ENCODE results near the gene HRH3.

HRH3 gene

GRCh38 chr20:62182469-62183425, 37.3 kb downstream of the HRH3 start, which contains the start of gene MTG2:
Gene MTG2 (plus strand): TSS chr20:62183028. CDS start chr20:62193421, 10,393 bp downstream.
- no peak within 1 kb of the TSS for H2BK15ac ChIP-seq (replicated peaks; ENCODE audit: low read depth)
- H3K4me1 ChIP-seq (ENCODE audit: control insufficient read depth, low read depth, low read length): no peaks in the 10 kb centered on the region
- WGBS (ENCODE audit: extremely low coverage, insufficient coverage, low lambda C conversion rate): no CpG with 5 or more reads among the region's 96 CpGs

GRCh38 chr20:62181808-62182207, 38.3 kb downstream of the HRH3 start:
- no peak overlapping the region for H3K4ac ChIP-seq (ENCODE audit: low read depth, low read length)
- H3K4me1 ChIP-seq (ENCODE audit: control insufficient read depth, low read depth, low read length): no peaks in the 10 kb centered on the region
- no CpG with 5 or more reads among the region's 2 CpGs for WGBS (ENCODE audit: extremely low coverage, insufficient coverage, low lambda C conversion rate)
- peak overlapping the region; percentile 12 for H3K9ac ChIP-seq (ENCODE audit: low read length)
- H2AK5ac ChIP-seq (ENCODE audit: low read length): no peak overlapping the region
- no peaks in the 10 kb centered on the region for H3K27me3 ChIP-seq (ENCODE audit: insufficient read depth, low read length, poor library complexity)
- H3K36me3 ChIP-seq (ENCODE audit: control insufficient read depth, insufficient read depth, low read length): no peaks in the 10 kb centered on the region
- no peak overlapping the region for H3K23ac ChIP-seq (ENCODE audit: low read length)
- H2BK15ac ChIP-seq (replicated peaks; ENCODE audit: low read depth): no peak overlapping the region
- H3K56ac ChIP-seq (ENCODE audit: low read length): no peak overlapping the region
- no peak overlapping the region for H4K8ac ChIP-seq (ENCODE audit: low read depth, low read length)
- H2BK120ac ChIP-seq (ENCODE audit: low read depth, low read length): no peak overlapping the region
- no peak overlapping the region for H4K5ac ChIP-seq (ENCODE audit: low read length)
- no peak overlapping the region for H3K18ac ChIP-seq (ENCODE audit: low read length)
- H3K27ac ChIP-seq (ENCODE audit: low read depth, low read length): no peak overlapping the region
- no peak overlapping the region for H2BK5ac ChIP-seq (ENCODE audit: low read length)
- H3K79me2 ChIP-seq (ENCODE audit: control insufficient read depth, insufficient read depth, low read length): peaks cover 6% of the 10 kb centered on the region
- peaks cover 10% of the 10 kb centered on the region for H3K79me1 ChIP-seq (ENCODE audit: low read length)
- H3K4me2 ChIP-seq (ENCODE audit: low read length): no peak overlapping the region
- H3K4me3 ChIP-seq (ENCODE audit: low read length): no peak overlapping the region
- no peak for DNase-seq

More at GRCh38 chr20:62182469-62183425, 37.3 kb downstream of the HRH3 start, which contains the start of gene MTG2:
- no peaks in the 10 kb centered on the region for H3K36me3 ChIP-seq (ENCODE audit: control insufficient read depth, insufficient read depth, low read length)
- H3K27ac ChIP-seq (ENCODE audit: low read depth, low read length): peak within 1 kb of the TSS; percentile 96
- peak within 1 kb of the TSS; percentile 97 for H3K56ac ChIP-seq (ENCODE audit: low read length)
- H2AK5ac ChIP-seq (ENCODE audit: low read length): no peak within 1 kb of the TSS
- H3K79me1 ChIP-seq (ENCODE audit: low read length): peaks cover 12% of the 10 kb centered on the region
- H3K4me3 ChIP-seq (ENCODE audit: low read length): peak within 1 kb of the TSS; percentile 74
- peak within 1 kb of the TSS; percentile 62 for H3K4me2 ChIP-seq (ENCODE audit: low read length)
- no peaks in the 10 kb centered on the region for H3K27me3 ChIP-seq (ENCODE audit: insufficient read depth, low read length, poor library complexity)
- H3K18ac ChIP-seq (ENCODE audit: low read length): peak within 1 kb of the TSS; percentile 53
- peak within 1 kb of the TSS; percentile 94 for H3K9ac ChIP-seq (ENCODE audit: low read length)
- peak; percentile 98 for DNase-seq
- H3K79me2 ChIP-seq (ENCODE audit: control insufficient read depth, insufficient read depth, low read length): peaks cover 8% of the 10 kb centered on the region
- no peak within 1 kb of the TSS for H4K5ac ChIP-seq (ENCODE audit: low read length)
- H3K23ac ChIP-seq (ENCODE audit: low read length): peak within 1 kb of the TSS; percentile 3
- peak within 1 kb of the TSS; percentile 76 for H2BK5ac ChIP-seq (ENCODE audit: low read length)
- H3K4ac ChIP-seq (ENCODE audit: low read depth, low read length): peak within 1 kb of the TSS; percentile 74
- peak within 1 kb of the TSS; percentile 92 for H4K8ac ChIP-seq (ENCODE audit: low read depth, low read length)
- no peak within 1 kb of the TSS for H2BK120ac ChIP-seq (ENCODE audit: low read depth, low read length)

- no peak overlapping the region for H2BK15ac ChIP-seq (replicated peaks; ENCODE audit: low read depth)
- H3K36me3 ChIP-seq (ENCODE audit: control insufficient read depth, insufficient read depth, low read length): peaks cover 2% of the 10 kb centered on the region
- no peak overlapping the region for H4K8ac ChIP-seq (ENCODE audit: low read depth, low read length)
- H2AK5ac ChIP-seq (ENCODE audit: low read length): no peak overlapping the region
- H3K79me1 ChIP-seq (ENCODE audit: low read length): peaks cover 4% of the 10 kb centered on the region
- no peak overlapping the region for H3K56ac ChIP-seq (ENCODE audit: low read length)
- no peaks in the 10 kb centered on the region for H3K4me1 ChIP-seq (ENCODE audit: control insufficient read depth, low read depth, low read length)
- H3K4me3 ChIP-seq (ENCODE audit: low read length): no peak overlapping the region
- H3K4ac ChIP-seq (ENCODE audit: low read depth, low read length): no peak overlapping the region
- no peak overlapping the region for H2BK5ac ChIP-seq (ENCODE audit: low read length)
- no peak overlapping the region for H4K5ac ChIP-seq (ENCODE audit: low read length)
- H3K4me2 ChIP-seq (ENCODE audit: low read length): no peak overlapping the region
- DNase-seq: no peak
- no peaks in the 10 kb centered on the region for H3K27me3 ChIP-seq (ENCODE audit: insufficient read depth, low read length, poor library complexity)
- H3K23ac ChIP-seq (ENCODE audit: low read length): no peak overlapping the region
- H3K18ac ChIP-seq (ENCODE audit: low read length): no peak overlapping the region
- H3K9ac ChIP-seq (ENCODE audit: low read length): no peak overlapping the region
- H3K27ac ChIP-seq (ENCODE audit: low read depth, low read length): no peak overlapping the region
- H2BK120ac ChIP-seq (ENCODE audit: low read depth, low read length): no peak overlapping the region
- peaks cover 5% of the 10 kb centered on the region for H3K79me2 ChIP-seq (ENCODE audit: control insufficient read depth, insufficient read depth, low read length)
- no CpG with 5 or more reads among the region's 14 CpGs for WGBS (ENCODE audit: extremely low coverage, insufficient coverage, low lambda C conversion rate)
Observed at GRCh38 chr20:62179162-62179504, 40.9 kb downstream of the HRH3 start.

GRCh38 chr20:62178316-62179161, 41.5 kb downstream of the HRH3 start:
- Histone ChIP-seq H3K23ac (ENCODE audit: low read length) (no peak overlapping the region), H3K4me3 (ENCODE audit: low read length) (no peak overlapping the region), H3K79me1 (ENCODE audit: low read length) (peaks cover 1% of the 10 kb centered on the region), H3K79me2 (ENCODE audit: control insufficient read depth, insufficient read depth, low read length) (peaks cover 2% of the 10 kb centered on the region), H3K18ac (ENCODE audit: low read length) (no peak overlapping the region), H2BK5ac (ENCODE audit: low read length) (no peak overlapping the region), H3K56ac (ENCODE audit: low read length) (no peak overlapping the region), H3K27ac (ENCODE audit: low read depth, low read length) (no peak overlapping the region), H3K36me3 (ENCODE audit: control insufficient read depth, insufficient read depth, low read length) (peaks cover 2% of the 10 kb centered on the region), H4K8ac (ENCODE audit: low read depth, low read length) (no peak overlapping the region), H3K27me3 (ENCODE audit: insufficient read depth, low read length, poor library complexity) (no peaks in the 10 kb centered on the region), H2BK15ac (replicated peaks; ENCODE audit: low read depth) (no peak overlapping the region), H3K4ac (ENCODE audit: low read depth, low read length) (no peak overlapping the region), H4K5ac (ENCODE audit: low read length) (no peak overlapping the region), H2BK120ac (ENCODE audit: low read depth, low read length) (no peak overlapping the region), H3K4me2 (ENCODE audit: low read length) (no peak overlapping the region), H3K4me1 (ENCODE audit: control insufficient read depth, low read depth, low read length) (no peaks in the 10 kb centered on the region), H2AK5ac (ENCODE audit: low read length) (no peak overlapping the region), H3K9ac (ENCODE audit: low read length) (no peak overlapping the region)
- no peak for DNase-seq
- WGBS (ENCODE audit: extremely low coverage, insufficient coverage, low lambda C conversion rate): no CpG with 5 or more reads among the region's 19 CpGs

- DNase-seq: no peak
- Histone ChIP-seq H3K79me1 (ENCODE audit: low read length) (no peaks in the 10 kb centered on the region), H4K8ac (ENCODE audit: low read depth, low read length) (no peak overlapping the region)
Observed at GRCh38 chr20:62177307-62177706, 42.8 kb downstream of the HRH3 start.

More at GRCh38 chr20:62177307-62177706, 42.8 kb downstream of the HRH3 start:
- Histone ChIP-seq H3K36me3 (ENCODE audit: control insufficient read depth, insufficient read depth, low read length) (peaks cover 2% of the 10 kb centered on the region), H3K27ac (ENCODE audit: low read depth, low read length) (no peak overlapping the region), H4K5ac (ENCODE audit: low read length) (no peak overlapping the region), H2BK5ac (ENCODE audit: low read length) (no peak overlapping the region), H3K4me2 (ENCODE audit: low read length) (no peak overlapping the region), H2BK120ac (ENCODE audit: low read depth, low read length) (no peak overlapping the region), H2AK5ac (ENCODE audit: low read length) (no peak overlapping the region), H3K9ac (ENCODE audit: low read length) (no peak overlapping the region), H2BK15ac (replicated peaks; ENCODE audit: low read depth) (no peak overlapping the region), H3K23ac (ENCODE audit: low read length) (no peak overlapping the region), H3K18ac (ENCODE audit: low read length) (no peak overlapping the region), H3K4me1 (ENCODE audit: control insufficient read depth, low read depth, low read length) (no peaks in the 10 kb centered on the region), H3K79me2 (ENCODE audit: control insufficient read depth, insufficient read depth, low read length) (no peaks in the 10 kb centered on the region), H3K56ac (ENCODE audit: low read length) (no peak overlapping the region), H3K27me3 (ENCODE audit: insufficient read depth, low read length, poor library complexity) (no peaks in the 10 kb centered on the region), H3K4ac (ENCODE audit: low read depth, low read length) (no peak overlapping the region), H3K4me3 (ENCODE audit: low read length) (no peak overlapping the region)
- no CpG with 5 or more reads among the region's 9 CpGs for WGBS (ENCODE audit: extremely low coverage, insufficient coverage, low lambda C conversion rate)
